Stimulated activated CD4-positive, alpha-beta T cell treated with anti-CD3 and anti-CD28 coated beads, TNF-alpha, amount 100 ng/mL, for 4 hours (primary cell): ENCODE data around the gene SEC31A.
"Not testable (repeated sequence)": the region's sequence is repeated elsewhere in the genome, so short reads cannot be mapped to it uniquely, and the experiment has no call there.

Source experiments
- DNase-seq, 3 experiments: peaks; one replicate each; pipeline ENCODE4 v3.0.0-alpha.2; 2020; ENCODE audit warnings: low read depth in 3 of 3

SEC31A gene

DNA sequence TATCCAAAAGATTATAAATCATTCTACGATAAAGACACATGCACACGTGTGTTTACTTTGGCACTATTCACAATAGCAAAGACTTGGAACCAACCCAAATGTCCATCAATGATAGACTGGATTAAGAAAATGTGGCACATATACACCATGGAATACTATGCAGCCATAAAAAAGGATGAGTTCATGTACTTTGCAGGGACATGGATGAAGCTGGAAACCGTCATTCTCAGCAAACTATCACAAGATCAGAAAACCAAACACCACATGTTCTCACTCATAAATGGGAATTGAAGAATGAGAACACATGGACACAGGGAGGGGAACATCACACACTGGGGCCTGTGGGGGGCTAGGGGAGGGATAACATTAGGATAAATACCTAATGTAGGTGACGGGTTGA is 57.9 kb downstream of the SEC31A start:
- not testable (repeated sequence) for DNase-seq

DNA sequence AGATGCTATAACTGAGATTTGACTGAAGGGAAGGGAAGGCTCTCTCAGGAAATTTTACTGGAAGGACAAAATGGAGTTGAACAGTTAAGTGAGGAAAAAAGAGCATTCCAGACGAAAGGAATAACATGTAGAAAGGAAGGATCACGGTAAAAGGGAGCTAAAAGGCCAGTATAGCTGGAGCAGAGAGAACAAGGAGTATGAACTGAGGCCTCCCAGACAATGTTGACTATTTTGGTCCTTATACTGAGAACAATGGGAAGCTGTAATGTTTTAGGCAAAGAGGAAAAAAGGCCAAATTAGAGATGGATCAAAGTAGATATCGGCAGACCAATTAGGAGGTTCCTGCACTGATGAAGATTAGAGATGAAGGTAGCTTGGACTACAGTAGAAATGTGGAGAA is 65.5 kb downstream of the SEC31A start:
- DNase-seq: no peak

DNA sequence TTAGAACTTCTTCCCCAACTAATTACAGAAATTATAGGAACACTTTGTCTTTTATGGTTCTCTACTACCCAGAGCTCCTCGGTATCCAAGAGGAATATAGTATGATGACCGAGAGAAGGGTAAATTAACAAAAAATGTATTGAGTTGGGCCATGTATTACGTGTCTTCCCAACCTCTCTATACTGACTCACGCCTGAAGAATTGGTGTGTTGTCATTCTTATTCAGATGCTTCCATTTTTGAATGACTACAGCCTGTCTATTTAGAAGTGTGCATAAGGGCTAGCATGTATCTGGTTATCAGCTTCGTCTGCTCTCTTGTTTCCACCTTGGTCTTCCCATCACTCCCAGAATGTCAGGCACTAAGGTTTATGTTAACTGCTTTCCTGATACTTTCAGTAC is 67.9 kb downstream of the SEC31A start:
- no peak for DNase-seq

DNA sequence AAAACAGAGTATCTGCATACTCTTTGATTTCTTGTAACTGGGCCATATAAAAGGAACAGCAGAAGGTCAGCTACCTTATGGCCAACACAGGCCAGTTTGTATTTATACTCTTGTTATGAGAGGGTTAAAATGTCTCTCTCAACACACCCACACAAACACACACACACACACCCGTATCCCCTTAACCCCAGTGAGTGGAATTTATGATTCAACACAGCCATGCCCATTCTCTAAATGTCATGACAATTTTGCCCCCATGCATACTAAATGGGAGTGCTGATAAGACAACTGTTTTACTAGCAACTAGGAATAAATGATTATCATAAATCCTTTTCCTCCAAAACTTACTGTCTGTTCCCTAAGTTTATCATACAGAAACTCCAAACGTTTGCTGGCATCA is 70.3 kb downstream of the SEC31A start:
- no peak for DNase-seq

DNA sequence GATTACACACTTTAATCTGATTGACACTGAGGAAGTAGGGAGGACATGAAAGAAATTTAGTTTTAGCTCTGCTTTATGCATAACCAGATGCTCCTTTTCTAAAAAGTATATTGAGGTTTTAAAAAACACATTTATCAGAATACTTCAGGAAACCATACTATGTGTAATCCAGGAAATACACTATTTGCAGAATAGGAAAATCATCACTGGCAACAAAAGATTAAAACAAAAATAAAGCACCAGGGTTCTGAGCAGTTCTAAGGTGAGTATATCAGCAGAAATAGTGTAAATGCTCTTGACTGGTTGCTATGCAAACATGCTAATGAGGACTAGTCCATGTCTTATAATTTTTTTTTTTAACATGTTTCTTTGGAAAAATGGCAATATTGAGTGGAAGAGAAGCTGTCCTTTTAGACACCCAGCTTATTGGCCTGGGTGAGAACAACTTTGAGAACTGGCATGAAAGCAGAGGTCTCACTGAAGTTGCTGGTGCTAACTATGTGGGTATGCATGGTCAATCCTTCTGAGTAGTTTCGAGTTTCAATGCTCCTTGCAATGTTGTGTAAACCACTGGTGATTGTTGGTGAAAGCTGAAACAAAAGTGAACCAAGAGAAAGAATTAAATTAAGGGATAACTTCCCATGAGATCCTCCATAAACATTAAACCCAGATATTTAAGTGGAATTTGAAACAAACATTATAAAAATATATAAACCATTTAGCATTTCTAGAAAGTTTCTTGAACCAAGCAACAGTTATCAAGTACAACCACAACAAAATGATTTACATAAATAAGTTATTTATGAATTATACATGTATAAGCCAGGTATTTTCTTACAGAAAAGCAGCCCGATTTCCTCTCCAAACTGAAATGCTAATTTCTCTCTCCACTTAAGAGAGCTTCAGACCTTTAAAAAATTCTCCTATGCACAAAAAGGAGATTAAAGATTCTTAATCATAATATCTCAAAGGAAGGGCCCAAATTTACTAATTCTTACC is 72.0 kb downstream of the SEC31A start:
- DNase-seq: no peak

DNA sequence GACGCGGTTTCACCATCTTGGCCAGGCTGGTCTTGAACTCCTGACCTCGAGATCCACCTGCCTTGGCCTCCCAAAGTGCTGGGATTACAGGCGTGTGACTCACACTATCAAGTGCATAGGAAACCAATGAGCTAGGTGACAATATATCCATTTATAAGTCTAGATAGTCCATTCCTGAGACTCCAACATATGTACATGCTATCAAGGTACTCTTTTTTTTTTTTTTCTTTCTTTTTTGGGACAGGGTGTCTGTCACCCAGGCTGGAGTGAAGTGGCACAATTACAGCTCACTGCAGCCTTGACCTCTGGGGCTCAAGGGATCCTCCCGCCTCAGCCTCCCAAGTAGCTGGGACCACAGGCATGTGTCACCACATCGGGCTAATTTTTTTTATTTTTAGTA is 74.1 kb downstream of the SEC31A start:
- not testable (repeated sequence) for DNase-seq

DNA sequence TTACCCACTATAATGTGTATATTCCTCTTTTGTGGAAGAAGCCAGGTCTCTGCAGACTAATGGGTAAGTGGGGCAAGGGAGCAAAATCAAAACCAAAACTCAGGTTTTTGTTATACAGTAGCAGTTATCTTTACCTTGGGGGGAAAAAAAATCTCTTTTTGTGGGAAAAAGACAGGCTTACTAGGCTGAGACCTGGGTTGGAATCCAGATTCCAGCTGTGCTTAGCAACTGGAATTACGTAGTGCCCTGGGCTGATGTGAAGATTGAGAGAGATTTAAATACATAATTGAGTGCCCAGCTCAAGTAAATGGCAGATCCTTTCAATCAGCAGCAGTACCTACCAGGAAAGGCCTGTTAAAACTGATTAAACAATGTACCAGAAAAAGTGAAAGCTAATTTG is 76.9 kb downstream of the SEC31A start:
- DNase-seq: no peak

DNA sequence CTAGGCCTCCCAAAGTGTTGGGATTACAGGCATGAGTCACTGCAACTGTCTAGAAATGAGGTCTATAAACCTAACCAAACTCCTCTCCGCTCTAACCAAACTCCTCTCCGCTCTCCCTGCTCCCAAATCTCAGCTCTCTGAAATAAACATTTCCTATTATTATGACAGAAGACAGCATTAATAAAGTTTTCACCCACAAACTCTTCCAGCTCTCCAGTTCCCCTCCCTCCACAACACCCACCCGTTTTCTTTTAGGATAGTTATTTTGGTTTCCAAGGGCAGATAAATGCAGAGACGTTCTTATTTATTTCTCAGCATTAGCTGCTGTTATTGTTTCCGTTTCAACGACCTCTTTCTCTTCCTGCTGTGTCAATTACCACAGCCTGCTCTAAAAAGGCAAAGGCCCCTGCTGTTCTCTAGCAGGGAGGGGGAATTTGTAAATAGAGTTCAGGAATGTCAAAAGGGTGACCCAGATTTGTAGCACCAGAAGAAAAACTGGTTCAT is 79.1 kb downstream of the SEC31A start:
- no peak for DNase-seq

DNA sequence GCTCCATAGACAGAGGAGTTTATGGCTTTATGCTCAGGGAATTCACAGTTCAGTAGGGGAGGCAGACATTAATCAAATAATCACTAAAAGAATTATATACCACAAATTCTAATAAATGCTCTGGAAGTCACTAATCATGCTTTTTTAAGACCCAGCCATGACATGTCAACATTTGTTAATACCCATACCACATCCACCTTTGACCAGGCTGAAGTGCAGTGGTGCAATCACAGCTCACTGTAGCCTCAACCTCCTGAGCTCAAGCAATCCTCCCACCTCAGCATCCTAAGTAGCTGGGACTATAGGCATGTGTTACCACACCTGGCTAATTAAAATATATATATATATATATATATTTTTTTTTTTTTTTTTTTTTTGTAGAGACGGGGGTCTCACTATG is 79.6 kb downstream of the SEC31A start:
- no peak for DNase-seq

DNA sequence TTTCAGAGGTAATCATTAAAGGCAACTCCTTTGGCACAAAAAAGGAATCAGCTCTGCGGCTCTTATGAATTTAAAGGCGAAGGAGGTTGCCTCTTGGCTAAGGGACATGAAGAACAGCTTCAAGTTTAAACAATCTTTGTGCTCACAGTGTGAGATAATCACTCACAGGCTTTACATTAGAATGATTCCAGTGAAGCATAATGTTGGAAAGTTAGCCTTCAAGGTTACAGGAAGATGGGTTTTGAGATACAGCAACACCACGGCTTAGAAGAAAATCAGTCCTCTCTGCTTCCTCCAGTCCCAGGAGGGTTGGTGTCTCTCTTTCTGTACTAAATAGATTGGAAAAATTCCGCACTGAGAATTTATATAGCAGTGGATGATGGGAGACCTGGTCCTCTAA is 80.8 kb downstream of the SEC31A start:
- DNase-seq: no peak

DNA sequence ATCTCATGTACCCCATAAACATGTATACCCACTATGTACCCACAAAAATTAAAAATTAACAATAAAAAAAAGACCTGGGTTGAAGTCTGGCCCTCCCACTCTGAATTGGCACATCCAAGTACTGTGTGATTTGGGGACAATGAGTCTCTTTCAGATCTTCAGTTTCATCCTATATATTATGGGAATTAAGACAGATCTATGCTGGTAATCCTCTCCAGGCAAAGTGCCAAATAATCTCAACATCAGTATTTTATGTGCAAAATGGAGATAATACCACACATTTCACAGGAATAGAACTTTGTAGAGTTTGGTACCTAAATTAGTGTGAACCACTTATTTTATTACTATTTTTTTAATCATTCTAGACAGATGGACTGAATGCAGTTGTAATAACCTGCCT is 81.3 kb downstream of the SEC31A start:
- no peak for DNase-seq

DNA sequence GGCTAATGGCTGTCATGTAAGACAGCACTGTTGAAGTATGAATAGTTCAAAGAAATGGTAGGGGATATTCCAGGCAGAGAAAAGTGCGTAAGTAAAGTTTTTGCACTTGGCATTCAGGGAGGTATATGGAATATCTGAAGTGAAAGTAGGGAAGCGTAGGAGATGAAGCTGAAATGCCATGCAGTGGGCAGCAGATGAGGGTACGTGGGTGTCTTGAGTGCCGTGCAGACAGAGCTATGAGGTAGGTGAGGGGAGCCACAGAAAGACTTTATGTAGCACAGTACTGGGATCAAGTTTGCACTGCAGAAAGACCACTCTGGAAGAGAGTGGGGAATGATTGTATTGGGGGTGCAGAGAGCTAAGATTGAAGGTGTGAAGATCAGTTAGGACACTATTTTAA is 87.2 kb downstream of the SEC31A start:
- no peak for DNase-seq

DNA sequence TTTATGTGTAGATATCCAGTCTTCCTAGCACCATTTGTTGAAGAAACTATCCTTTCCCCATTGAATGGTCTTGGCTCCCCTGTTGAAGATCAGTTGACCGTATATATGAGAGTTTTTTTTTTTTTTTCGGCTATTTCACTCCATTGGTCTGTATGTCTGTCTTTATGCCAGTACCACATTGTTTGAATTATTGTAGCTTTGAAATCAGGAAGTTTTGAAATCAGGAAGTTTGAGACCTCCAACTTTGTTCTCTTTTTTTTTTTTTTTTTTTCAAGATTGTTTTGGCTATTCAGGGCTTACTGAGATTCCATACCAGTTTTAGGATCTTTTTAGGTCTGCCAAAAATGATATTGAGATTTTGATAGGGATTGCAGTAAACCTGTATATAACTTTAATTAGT is 88.0 kb downstream of the SEC31A start:
- DNase-seq: no peak

DNA sequence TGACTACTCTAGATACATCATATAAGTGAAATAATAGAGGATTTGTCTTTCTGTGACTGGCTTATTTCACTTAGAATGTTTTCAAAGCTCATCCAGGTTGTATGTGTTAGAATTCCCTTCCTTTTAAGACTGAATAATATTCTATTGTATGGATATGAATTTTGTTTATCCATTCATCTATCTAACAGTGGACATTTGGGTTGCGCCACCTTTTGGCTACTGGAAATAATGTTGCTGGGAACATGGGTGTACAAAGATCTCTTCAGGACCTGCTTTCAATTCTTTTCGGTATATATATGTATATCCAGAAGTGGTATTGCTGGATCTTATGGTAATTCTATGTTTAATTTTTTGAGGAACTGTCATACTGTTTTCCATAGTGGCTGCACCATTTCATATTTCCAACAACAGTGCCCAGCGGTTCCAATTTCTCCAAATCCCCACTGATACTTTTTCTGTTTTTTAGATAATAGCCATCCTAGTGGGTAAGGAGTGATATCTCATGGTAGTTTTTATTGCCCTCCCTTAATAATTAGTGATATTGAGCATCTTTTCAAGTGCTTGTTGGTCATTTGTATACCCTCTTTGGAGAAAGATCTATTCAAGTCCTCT is 88.9 kb downstream of the SEC31A start:
- DNase-seq: no peak

DNA sequence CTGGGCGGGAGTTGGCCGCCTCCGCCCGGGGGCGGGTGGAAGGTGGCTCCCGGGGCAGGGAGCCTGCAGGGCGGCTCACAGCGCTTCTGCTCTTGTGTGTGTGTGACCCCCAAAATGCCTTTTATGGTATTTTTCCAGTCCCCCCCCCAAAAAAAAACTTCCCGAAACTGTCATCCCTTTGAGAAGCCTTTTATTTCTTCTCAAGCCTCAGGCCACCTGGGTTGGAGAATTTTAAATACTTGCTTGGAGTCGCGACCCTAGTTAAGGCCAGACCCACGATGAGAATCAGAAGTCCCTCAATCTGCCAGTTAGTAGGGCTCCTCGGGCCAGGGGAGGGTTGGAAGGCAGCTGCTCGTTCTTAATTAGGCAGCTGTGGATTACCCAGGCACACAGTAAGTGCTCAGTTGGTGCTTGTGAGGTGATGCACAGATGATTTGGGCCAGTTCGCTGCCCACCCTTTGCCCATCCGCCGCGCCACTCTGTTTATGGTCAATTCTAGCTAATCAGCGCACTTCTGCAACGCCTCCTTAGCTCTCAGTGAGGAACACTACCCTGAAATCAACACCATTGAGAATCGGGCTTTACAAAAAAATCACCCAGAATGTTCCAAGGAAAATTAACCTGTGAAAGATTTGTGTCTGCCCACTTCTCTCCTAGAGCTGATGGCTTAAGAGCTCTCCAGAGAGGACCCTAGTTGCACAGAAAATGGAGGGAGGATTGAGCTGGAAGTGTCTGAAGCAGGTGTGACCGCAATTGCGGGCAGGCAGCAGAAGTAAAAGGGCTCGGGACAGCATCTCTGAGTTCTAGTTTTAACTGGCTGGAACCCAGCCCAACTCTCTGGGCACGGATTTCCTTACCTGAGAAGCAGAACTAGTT is 91.7 kb downstream of the SEC31A start:
- DNase-seq: no peak

DNA sequence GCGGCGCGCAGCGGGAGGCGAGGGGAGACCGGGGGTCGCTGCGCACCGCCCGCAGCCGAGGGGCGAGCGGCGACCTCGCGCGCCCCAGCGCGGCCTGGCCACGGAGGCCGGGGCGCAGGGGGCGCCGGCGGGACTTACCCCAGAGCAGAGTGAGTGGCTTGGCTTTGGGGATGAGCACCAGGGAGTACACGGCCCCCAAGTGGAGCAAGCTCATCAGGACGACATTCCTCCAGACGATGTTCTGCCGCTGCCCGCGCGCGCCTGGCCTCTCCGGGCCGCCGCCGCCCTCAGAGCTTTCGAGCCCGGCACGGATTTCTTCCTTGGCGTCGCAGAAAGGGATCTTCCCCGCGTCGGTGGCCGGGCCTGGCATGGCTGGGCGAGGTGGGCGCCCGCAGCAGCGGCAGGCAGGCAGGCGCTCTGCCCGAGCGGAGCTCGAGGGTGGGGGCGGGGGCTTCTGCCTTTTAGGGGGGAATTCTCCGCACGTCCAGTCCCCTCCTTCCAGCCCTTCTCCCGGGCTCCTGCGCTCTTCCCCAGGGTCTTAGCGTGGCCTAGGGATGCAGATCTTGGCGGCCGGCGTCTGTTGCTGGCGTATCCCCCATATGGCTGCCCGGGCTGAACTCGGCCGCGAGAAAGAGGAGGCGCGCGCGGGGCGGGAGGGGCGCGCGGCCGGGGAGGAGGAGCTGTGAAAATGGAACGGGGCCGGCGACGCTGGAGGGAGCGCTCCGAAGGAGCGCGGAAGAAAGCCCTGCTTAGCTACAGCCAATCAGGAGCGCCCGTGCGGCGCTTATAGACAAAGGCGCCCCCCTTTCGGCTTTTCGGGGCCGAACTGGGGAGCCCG is 92.6 kb downstream of the SEC31A start, which contains the start of gene SCD5:
SCD5 (minus strand) TSS at position 629 of the 838 bp plus-strand sequence; CDS start at position 370, 259 bp downstream.
- DNase-seq: peak in 1 of 3 experiments; percentile 20

DNA sequence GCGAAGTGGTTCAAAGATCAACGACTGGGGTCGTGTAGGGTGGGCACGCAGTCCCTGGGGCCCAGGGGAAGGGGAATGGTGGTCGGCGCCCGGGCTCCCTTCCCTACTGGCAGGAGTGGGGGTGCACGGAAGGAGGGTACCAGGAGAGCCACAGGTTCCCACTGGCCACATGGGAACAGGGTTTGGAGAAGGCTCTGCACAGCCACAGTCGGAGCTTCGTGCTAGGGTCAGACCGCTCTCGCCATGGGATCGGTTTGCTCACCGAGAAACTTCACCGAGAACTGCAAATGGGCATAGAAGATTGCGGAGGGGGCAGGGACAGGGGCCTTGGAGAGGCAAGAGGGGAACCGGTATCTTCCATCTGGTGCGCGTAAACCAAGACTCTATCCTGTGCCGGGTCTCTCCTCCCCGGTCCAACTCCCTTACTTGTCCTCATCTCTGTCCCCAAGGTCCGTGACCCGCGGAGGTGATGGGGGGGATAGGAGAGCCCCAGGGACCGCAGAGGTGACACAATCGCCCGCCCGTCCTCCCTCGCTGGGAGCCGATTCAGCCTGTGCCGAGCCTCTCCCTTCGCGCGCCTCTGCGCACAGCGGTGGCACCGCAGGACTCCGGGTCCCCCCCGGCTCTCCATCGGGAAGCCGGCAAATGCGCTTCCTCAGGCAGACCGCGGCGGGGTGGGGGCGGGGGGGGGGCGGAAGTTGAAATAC is 93.4 kb downstream of the SEC31A start:
- no peak for DNase-seq

DNA sequence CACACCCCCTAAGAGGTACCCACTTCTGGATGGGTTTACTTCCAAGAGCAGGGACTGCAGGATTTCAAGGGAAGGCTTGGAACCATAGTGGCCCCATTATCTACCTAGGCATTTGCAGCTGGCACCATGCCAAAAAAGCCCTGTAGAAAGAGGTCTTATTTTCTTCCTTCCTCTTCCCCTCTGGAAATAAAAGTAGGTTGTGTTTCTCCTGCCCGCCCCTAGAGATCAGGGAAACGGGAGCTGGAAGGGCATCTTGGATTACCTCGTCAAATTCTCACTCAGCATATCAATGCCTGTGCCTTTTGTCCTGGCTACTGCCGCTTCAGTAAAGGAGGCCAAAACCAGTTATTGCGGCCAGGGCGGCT is 93.9 kb downstream of the SEC31A start:
- DNase-seq: no peak

DNA sequence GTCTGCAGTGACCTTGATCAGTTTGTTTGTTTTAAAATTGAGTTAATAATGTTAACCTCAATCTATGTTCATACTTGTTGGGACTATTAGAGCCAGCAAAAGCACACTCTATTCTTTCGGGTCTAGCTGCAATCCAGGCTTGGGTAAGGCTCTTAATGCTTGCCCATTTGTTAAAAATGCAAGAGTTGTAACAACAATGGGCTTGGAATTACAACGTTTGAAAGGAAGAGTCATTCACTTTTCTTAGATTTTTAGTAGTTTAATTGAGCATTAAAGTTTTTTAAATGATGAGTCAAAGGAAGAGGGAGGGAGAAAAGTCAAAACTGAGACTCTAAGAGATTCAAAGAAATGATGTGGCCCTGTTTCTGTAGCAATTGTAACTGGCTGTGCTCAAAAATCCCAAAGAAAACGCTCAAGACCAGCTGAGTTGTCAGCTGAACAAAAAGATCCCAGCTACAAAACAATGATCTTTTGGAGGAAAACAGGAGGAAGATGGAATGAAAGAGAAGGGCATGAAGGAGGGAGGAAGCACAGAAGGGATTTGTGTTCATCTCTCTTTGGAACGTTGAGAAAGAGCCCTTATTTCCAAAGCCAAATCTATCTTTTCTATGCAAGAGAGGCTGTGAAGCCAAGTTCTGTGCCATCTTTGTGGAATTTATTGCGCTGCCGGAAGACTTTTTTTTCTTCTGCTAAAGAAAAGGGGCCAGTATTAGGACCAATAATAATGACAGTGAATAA is 97.9 kb downstream of the SEC31A start:
- DNase-seq: no peak

DNA sequence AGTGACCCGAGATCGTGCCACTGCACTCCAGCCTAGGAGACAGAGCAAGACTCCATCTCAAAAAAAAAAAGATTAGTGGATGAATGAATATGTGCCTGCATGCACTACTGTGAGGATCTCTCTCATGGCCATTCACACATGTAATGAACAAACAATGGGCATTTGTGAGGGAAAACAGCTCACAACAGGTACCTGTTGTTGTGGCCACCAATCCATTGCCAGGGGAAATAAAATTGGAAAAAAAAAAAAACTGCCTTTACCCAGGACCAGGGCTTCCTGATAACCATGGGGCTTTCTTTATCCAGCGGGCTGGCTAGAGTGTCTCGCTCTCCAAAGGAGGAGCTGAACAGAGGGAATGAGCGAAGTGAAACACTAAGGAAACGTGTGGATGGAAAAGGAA is 99.8 kb downstream of the SEC31A start:
- no peak for DNase-seq
